ENCODE measurements around the gene CCDC141. TPM values are rescaled to one million over a fixed set of nuclear protein-coding genes. Genes with fewer than 3 reads are reported as not detected.

The CCDC141 gene
- total RNA-seq, 1 experiment from 2014 or later = 11.5 TPM

DNA sequence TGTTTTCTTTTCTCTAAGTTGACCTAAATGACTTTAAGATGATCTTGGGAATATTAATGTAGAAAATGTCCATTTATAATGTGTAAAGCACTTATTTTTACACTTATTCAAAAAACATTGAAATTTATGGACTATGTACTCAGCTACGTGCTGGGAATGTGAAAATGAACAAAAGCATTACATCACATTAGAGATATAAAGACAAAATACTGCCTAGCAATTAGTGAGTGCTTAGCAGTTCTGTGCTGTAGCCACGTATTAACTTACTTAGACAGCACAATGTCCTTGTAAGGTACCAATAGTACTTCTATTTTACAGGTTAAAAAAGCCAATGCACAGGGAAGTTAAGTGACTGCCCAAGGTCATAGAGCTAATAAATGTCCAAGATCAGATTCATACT, 138.9 kb downstream of the CCDC141 start:
- Mint-ChIP-seq H3K4me1 (ENCODE audit: low read depth, unreplicated experiment) (no peaks in the 10 kb centered on the region), H3K4me3 (ENCODE audit: unreplicated experiment) (no peak overlapping the region), H3K36me3 (ENCODE audit: insufficient read depth, unreplicated experiment) (no peaks in the 10 kb centered on the region), H3K9me3 (ENCODE audit: unreplicated experiment) (no peaks in the 10 kb centered on the region), H3K27me3 (ENCODE audit: insufficient read depth, unreplicated experiment) (no peaks in the 10 kb centered on the region), H3K27ac (ENCODE audit: unreplicated experiment) (no peak overlapping the region)
- Histone ChIP-seq H3K36me3 (ENCODE audit: control insufficient read depth, insufficient read depth, low read length) (no peaks in the 10 kb centered on the region), H3K4me1 (no peaks in the 10 kb centered on the region), H3K4me3 (ENCODE audit: low read depth, low read length) (no peak overlapping the region), H3K27me3 (replicated peaks; ENCODE audit: control insufficient read depth, insufficient read depth, low read length) (no peaks in the 10 kb centered on the region), H3K9me3 (no peaks in the 10 kb centered on the region)
- POLR2A ChIA-PET = no interaction called here
- intact Hi-C loops (cut with micrococcal nuclease; ENCODE audit: unreplicated experiment) = no loop called here
- CTCF ChIA-PET = interaction anchor here (0.5 kb wide), 1 partner anchor 115 kb away, joined by 3 read pairs; no protein-coding TSS in a partner anchor
- no TSS peak for BruUV-seq (replicated peaks)
- no peak for DNase-seq
- TF ChIP-seq, protein P1, sequence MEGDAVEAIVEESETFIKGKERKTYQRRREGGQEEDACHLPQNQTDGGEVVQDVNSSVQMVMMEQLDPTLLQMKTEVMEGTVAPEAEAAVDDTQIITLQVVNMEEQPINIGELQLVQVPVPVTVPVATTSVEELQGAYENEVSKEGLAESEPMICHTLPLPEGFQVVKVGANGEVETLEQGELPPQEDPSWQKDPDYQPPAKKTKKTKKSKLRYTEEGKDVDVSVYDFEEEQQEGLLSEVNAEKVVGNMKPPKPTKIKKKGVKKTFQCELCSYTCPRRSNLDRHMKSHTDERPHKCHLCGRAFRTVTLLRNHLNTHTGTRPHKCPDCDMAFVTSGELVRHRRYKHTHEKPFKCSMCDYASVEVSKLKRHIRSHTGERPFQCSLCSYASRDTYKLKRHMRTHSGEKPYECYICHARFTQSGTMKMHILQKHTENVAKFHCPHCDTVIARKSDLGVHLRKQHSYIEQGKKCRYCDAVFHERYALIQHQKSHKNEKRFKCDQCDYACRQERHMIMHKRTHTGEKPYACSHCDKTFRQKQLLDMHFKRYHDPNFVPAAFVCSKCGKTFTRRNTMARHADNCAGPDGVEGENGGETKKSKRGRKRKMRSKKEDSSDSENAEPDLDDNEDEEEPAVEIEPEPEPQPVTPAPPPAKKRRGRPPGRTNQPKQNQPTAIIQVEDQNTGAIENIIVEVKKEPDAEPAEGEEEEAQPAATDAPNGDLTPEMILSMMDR (IDR thresholded peaks at IDR 0.05; ENCODE audit: insufficient read depth in 1 of 2, low read depth in 1 of 2, low read length in 1 of 2, severe bottlenecking in 1 of 2, unreplicated experiment in 1 of 2) = no peak

DNA sequence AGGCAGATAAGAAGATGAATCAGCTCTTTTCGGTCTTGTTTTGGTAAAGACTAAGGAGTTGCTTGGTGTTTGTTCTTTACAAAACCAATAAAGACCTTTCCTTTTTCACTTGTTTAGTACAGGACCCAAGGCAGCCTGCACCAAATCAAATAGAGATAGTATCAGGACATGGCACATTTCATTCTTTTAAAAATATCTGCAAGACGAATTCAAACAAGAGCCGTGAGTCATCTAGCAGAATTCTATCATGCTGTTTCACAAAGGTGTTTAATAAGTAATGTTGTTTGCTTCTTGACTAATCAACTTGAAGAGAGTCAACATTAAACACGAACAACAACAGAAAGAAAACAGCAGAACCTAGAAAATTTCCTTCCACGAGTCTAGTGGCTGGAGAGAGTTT, 139.9 kb downstream of the CCDC141 start:
- ChIA-PET CTCF (no interaction called here), POLR2A (no interaction called here)
- Histone ChIP-seq H3K36me3 (ENCODE audit: control insufficient read depth, insufficient read depth, low read length) (no peaks in the 10 kb centered on the region; the same call in 1 of the 2 replicates), H3K27me3 (replicated peaks; ENCODE audit: control insufficient read depth, insufficient read depth, low read length) (no peaks in the 10 kb centered on the region), H3K4me3 (ENCODE audit: low read depth, low read length) (no peak overlapping the region), H3K4me1 (no peaks in the 10 kb centered on the region), H3K9me3 (no peaks in the 10 kb centered on the region)
- intact Hi-C loops (cut with micrococcal nuclease; ENCODE audit: unreplicated experiment) = no loop called here
- DNase-seq = no peak
- Mint-ChIP-seq H3K27ac (ENCODE audit: unreplicated experiment) (no peak overlapping the region), H3K4me1 (ENCODE audit: low read depth, unreplicated experiment) (no peaks in the 10 kb centered on the region), H3K27me3 (ENCODE audit: insufficient read depth, unreplicated experiment) (no peaks in the 10 kb centered on the region), H3K36me3 (ENCODE audit: insufficient read depth, unreplicated experiment) (no peaks in the 10 kb centered on the region), H3K9me3 (ENCODE audit: unreplicated experiment) (no peaks in the 10 kb centered on the region), H3K4me3 (ENCODE audit: unreplicated experiment) (no peak overlapping the region)
- no TSS peak for BruUV-seq (replicated peaks)
- TF ChIP-seq, protein P1 (IDR thresholded peaks at IDR 0.05; ENCODE audit: insufficient read depth in 1 of 2, low read depth in 1 of 2, low read length in 1 of 2, severe bottlenecking in 1 of 2, unreplicated experiment in 1 of 2) = no peak

DNA sequence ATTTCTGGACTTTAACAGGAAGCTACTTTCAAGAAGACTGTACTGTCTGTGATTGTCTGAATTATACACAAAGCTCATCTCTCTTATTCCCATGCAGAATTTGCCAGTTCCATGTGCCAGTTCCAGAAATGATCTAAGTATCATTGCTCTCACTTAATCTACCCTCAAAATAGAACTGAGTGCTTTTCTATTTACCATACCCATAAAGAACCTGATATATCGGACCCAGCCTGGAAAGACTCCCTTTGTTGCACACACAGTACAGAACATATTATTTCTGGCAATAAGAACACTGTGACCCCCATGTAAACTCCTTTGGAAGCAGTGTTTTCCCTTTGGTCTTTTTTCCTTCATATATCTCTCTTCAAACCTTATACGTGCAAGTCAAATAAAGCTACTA, 140.4 kb downstream of the CCDC141 start:
- no peaks in the 10 kb centered on the region for H3K9me3 ChIP-seq
- CTCF ChIA-PET = no interaction called here
- POLR2A ChIA-PET = no interaction called here

More for the DNA sequence above, 140.4 kb downstream of the CCDC141 start:
- Mint-ChIP-seq H3K27me3 (ENCODE audit: insufficient read depth, unreplicated experiment) (no peaks in the 10 kb centered on the region), H3K36me3 (ENCODE audit: insufficient read depth, unreplicated experiment) (peaks cover 3% of the 10 kb centered on the region), H3K9me3 (ENCODE audit: unreplicated experiment) (no peaks in the 10 kb centered on the region), H3K27ac (ENCODE audit: unreplicated experiment) (no peak overlapping the region), H3K4me3 (ENCODE audit: unreplicated experiment) (no peak overlapping the region), H3K4me1 (ENCODE audit: low read depth, unreplicated experiment) (no peaks in the 10 kb centered on the region)
- Histone ChIP-seq H3K27me3 (replicated peaks; ENCODE audit: control insufficient read depth, insufficient read depth, low read length) (no peaks in the 10 kb centered on the region), H3K4me1 (no peaks in the 10 kb centered on the region), H3K36me3 (ENCODE audit: control insufficient read depth, insufficient read depth, low read length) (no peaks in the 10 kb centered on the region; the same call in 1 of the 2 replicates), H3K4me3 (ENCODE audit: low read depth, low read length) (no peak overlapping the region)
- DNase-seq = no peak
- TF ChIP-seq, protein P1 (IDR thresholded peaks at IDR 0.05; ENCODE audit: insufficient read depth in 1 of 2, low read depth in 1 of 2, low read length in 1 of 2, severe bottlenecking in 1 of 2, unreplicated experiment in 1 of 2) = no peak
- no TSS peak for BruUV-seq (replicated peaks)
- intact Hi-C loops (cut with micrococcal nuclease; ENCODE audit: unreplicated experiment) = no loop called here

All from Caco-2 (cell line).